PC-3 (cell line): ENCODE results near the gene CLCN4. TPM values are rescaled to one million over a fixed set of nuclear protein-coding genes. Genes with fewer than 3 reads are reported as not detected.

ENCODE experiments used
- ATAC-seq: fragments of 200-7000 bp; cut with Tn5 transposase; 2 replicates; pipeline ENCODE4 v1.9.1; 2020; ENCODE audit warnings: mild to moderate bottlenecking, moderate library complexity
- BruUV-seq: library from RNA; stranded (reverse); fragments of 400-500 nt; replicated peaks from 2 replicates; lab custom pipeline; 2021; lab: Mats Ljungman, UMichigan
- CTCF ChIA-PET: fragments of 300-600 bp; sonication (Branson Sonifier 250); formaldehyde crosslinking; loops from one replicate; lab custom pipeline; 2022; ENCODE audit warnings: antibody characterized with exemption; lab: Charles Lee
- POLR2A ChIA-PET: fragments of 300-600 bp; sonication (Branson Sonifier 250); formaldehyde crosslinking; loops from one replicate; lab custom pipeline; 2022; ENCODE audit warnings: antibody characterized with exemption; ENCODE audit not compliant: unreplicated experiment; lab: Charles Lee
- DNase-seq: peaks from one replicate; pipeline ENCODE4 v3.0.0-alpha.2; 2015
- H2AFZ ChIP-seq: fragments of 300-600 bp; sonication (generic); 2 replicates; pipeline ENCODE4 v1.6.0; 2016; ENCODE audit warnings: antibody characterized with exemption, low read length
- H3F3A ChIP-seq: fragments of 300-600 bp; sonication (generic); one replicate; pipeline ENCODE4 v1.6.0; 2017; ENCODE audit warnings: antibody characterized with exemption, low read length, control low read depth, mild to moderate bottlenecking; ENCODE audit not compliant: unreplicated experiment
- H3K27ac ChIP-seq: fragments of 300-600 bp; sonication (generic); 2 replicates; pipeline ENCODE4 v1.5.1; 2016; ENCODE audit warnings: mild to moderate bottlenecking, low read length
- H3K27me3 ChIP-seq: fragments of 300-600 bp; sonication (generic); 2 replicates; pipeline ENCODE4 v1.6.1; 2016; ENCODE audit warnings: low read length, mixed read lengths
- H3K36me3 ChIP-seq: fragments of 300-600 bp; sonication (generic); 2 replicates; pipeline ENCODE4 v1.6.1; 2016; ENCODE audit warnings: low read depth, mixed run types, low read length, mixed read lengths
- H3K4me1 ChIP-seq: fragments of 300-600 bp; sonication (generic); 2 replicates; pipeline ENCODE4 v1.5.1; 2016; ENCODE audit warnings: low read length; ENCODE audit not compliant: insufficient read depth
- H3K4me2 ChIP-seq: fragments of 300-600 bp; sonication (generic); 2 replicates; pipeline ENCODE4 v1.6.0; 2016; ENCODE audit warnings: low read length
- H3K4me3 ChIP-seq: fragments of 300-600 bp; sonication (generic); 2 replicates; pipeline ENCODE4 v1.5.1; 2016; ENCODE audit warnings: mild to moderate bottlenecking, low read length, mixed read lengths
- H3K79me2 ChIP-seq: fragments of 300-600 bp; sonication (generic); 2 replicates; pipeline ENCODE4 v1.6.1; 2017; ENCODE audit warnings: low read length, mixed read lengths
- H3K9ac ChIP-seq: fragments of 300-600 bp; sonication (generic); 2 replicates; pipeline ENCODE4 v1.6.0; 2016; ENCODE audit warnings: mild to moderate bottlenecking, low read length
- H3K9me2 ChIP-seq: fragments of 300-600 bp; sonication (generic); replicated peaks from 2 replicates; pipeline ENCODE4 v1.6.1; 2016; ENCODE audit warnings: mixed run types, low read length, mixed read lengths
- H3K9me3 ChIP-seq: fragments of 300-600 bp; sonication (generic); 2 replicates; pipeline ENCODE4 v1.6.1; 2016; ENCODE audit warnings: low read length, mixed read lengths
- H4K20me1 ChIP-seq: fragments of 300-600 bp; sonication (generic); 2 replicates; pipeline ENCODE4 v1.6.1; 2016; ENCODE audit warnings: low read length, mixed read lengths
- CTCF ChIP-seq: fragments of 300-600 bp; sonication (generic); conservative IDR thresholded peaks from 2 replicates; pipeline ENCODE4 v1.5.1; 2017; ENCODE audit warnings: antibody characterized with exemption, low read depth, mild to moderate bottlenecking, low read length
- EZH2 ChIP-seq: fragments of 300-600 bp; sonication (generic); IDR thresholded peaks from one replicate; pipeline ENCODE4 v1.6.1; 2017; ENCODE audit warnings: antibody characterized with exemption, mild to moderate bottlenecking, low read length; ENCODE audit not compliant: unreplicated experiment
- EZH2phosphoT487 ChIP-seq: fragments of 300-600 bp; sonication (generic); IDR thresholded peaks from 2 replicates; pipeline ENCODE4 v1.6.1; 2018; ENCODE audit warnings: mild to moderate bottlenecking, antibody characterized with exemption, low read length, borderline replicate concordance
- intact Hi-C: fragments of 100-400 bp; cut with micrococcal nuclease; formaldehyde crosslinking; loops from 2 replicates; pipeline ENCODE4 v1.9.0; 2023
- total RNA-seq: library from RNA; depleted of rRNA; stranded (reverse); fragments of >200 nt; gene quantifications from 2 replicates; pipeline ENCODE4 v1.2.3, GENCODE V29; 2014

The CLCN4 gene
- total RNA-seq, 1 experiment from 2014 or later = 13.7 TPM

GRCh38 chrX:10240918-10241317, 84.1 kb downstream of the CLCN4 start:
- no peak overlapping the region for H3K4me2 ChIP-seq
- no peaks in the 10 kb centered on the region for H3K36me3 ChIP-seq
- TF ChIP-seq CTCF = no peak
- H4K20me1 ChIP-seq = no peaks in the 10 kb centered on the region
- H3K27me3 ChIP-seq = no peaks in the 10 kb centered on the region
- ChIA-PET POLR2A (no interaction called here), CTCF (no interaction called here)
- no peak overlapping the region for H3K4me3 ChIP-seq
- no peak for ATAC-seq
- no peaks in the 10 kb centered on the region for H3F3A ChIP-seq
- H3K4me1 ChIP-seq = peaks cover 12% of the 10 kb centered on the region
- H3K79me2 ChIP-seq = no peaks in the 10 kb centered on the region
- H2AFZ ChIP-seq = no peak overlapping the region
- DNase-seq = peak; percentile 18
- no TSS peak for BruUV-seq
- H3K9me3 ChIP-seq = no peaks in the 10 kb centered on the region
- no peaks in the 10 kb centered on the region for H3K9me2 ChIP-seq
- no peak overlapping the region for H3K9ac ChIP-seq
- intact Hi-C loops = no loop called here
- H3K27ac ChIP-seq = no peak overlapping the region

- H4K20me1 ChIP-seq = no peaks in the 10 kb centered on the region
- TF ChIP-seq EZH2 (no peak), CTCF (no peak), EZH2phosphoT487 (no peak)
- intact Hi-C loops = no loop called here
- no peaks in the 10 kb centered on the region for H3K9me3 ChIP-seq
- no TSS peak for BruUV-seq
- H2AFZ ChIP-seq = no peak overlapping the region
- DNase-seq (no peak), ATAC-seq (no peak)
- no peaks in the 10 kb centered on the region for H3K36me3 ChIP-seq
- H3F3A ChIP-seq = no peaks in the 10 kb centered on the region
- no peak overlapping the region for H3K4me2 ChIP-seq
- CTCF ChIA-PET = no interaction called here
- H3K4me1 ChIP-seq = peaks cover 12% of the 10 kb centered on the region
- no peaks in the 10 kb centered on the region for H3K27me3 ChIP-seq
- H3K4me3 ChIP-seq = no peak overlapping the region
- H3K9me2 ChIP-seq = no peaks in the 10 kb centered on the region
- H3K79me2 ChIP-seq = no peaks in the 10 kb centered on the region
- H3K27ac ChIP-seq = no peak overlapping the region
- H3K9ac ChIP-seq = no peak overlapping the region
- POLR2A ChIA-PET = no interaction called here
Observed at GRCh38 chrX:10242026-10242425, 85.3 kb downstream of the CLCN4 start.

GRCh38 chrX:10243106-10243505, 86.3 kb downstream of the CLCN4 start:
- no peaks in the 10 kb centered on the region for H3K36me3 ChIP-seq

More at GRCh38 chrX:10243106-10243505, 86.3 kb downstream of the CLCN4 start:
- intact Hi-C loops = no loop called here
- TF ChIP-seq EZH2 = no peak
- TF ChIP-seq EZH2phosphoT487 = no peak
- TF ChIP-seq CTCF = no peak
- no peaks in the 10 kb centered on the region for H3K9me2 ChIP-seq
- DNase-seq (no peak), ATAC-seq (no peak)
- no peaks in the 10 kb centered on the region for H4K20me1 ChIP-seq
- no peaks in the 10 kb centered on the region for H3K79me2 ChIP-seq
- ChIA-PET CTCF (no interaction called here), POLR2A (no interaction called here)
- no peaks in the 10 kb centered on the region for H3K27me3 ChIP-seq
- no peak overlapping the region for H3K4me3 ChIP-seq
- H3F3A ChIP-seq = no peaks in the 10 kb centered on the region
- no peaks in the 10 kb centered on the region for H3K9me3 ChIP-seq
- H3K27ac ChIP-seq = no peak overlapping the region
- H2AFZ ChIP-seq = no peak overlapping the region
- no peak overlapping the region for H3K9ac ChIP-seq
- H3K4me2 ChIP-seq = no peak overlapping the region
- no TSS peak for BruUV-seq
- H3K4me1 ChIP-seq = peaks cover 12% of the 10 kb centered on the region
